ENCODE measurements around the gene WDFY1. TPM values are rescaled to one million over a fixed set of nuclear protein-coding genes. Genes with fewer than 3 reads are reported as not detected.

Gene WDFY1
- total RNA-seq, 2 donors from 2014 or later: 50.0 to 63.5 TPM

- Histone ChIP-seq H3K27me3 (no peaks in the 10 kb centered on the region), H3K36me3 (no peaks in the 10 kb centered on the region), H3K4me1 (no peaks in the 10 kb centered on the region), H3K9ac (ENCODE audit: low read depth in 2 of 2, low read length in 2 of 2) (no peak overlapping the region), H3K4me3 (no peak overlapping the region), H3K27ac (no peak overlapping the region), H3K9me3 (no peaks in the 10 kb centered on the region)
- DNase-seq: no peak
- TF ChIP-seq CTCF (IDR thresholded peaks at IDR 0.05): no peak
- intact Hi-C loops (cut with DNase I): no loop called here
Observed at GRCh38 chr2:223920109-223920508, 25.0 kb downstream of the WDFY1 start.

GRCh38 chr2:223918671-223919134 lies 26.4 kb downstream of the WDFY1 start:
- intact Hi-C loops (cut with DNase I): no loop called here

GRCh38 chr2:223916181-223916920 lies 28.8 kb downstream of the WDFY1 start:
- H3K36me3 ChIP-seq: no peaks in the 10 kb centered on the region
- H3K27ac ChIP-seq: no peak overlapping the region
- no peaks in the 10 kb centered on the region for H3K9me3 ChIP-seq

More at GRCh38 chr2:223918671-223919134, 26.4 kb downstream of the WDFY1 start:
- Histone ChIP-seq H3K4me3 (no peak overlapping the region), H3K27me3 (no peaks in the 10 kb centered on the region), H3K9me3 (no peaks in the 10 kb centered on the region), H3K27ac (no peak overlapping the region), H3K4me1 (no peaks in the 10 kb centered on the region), H3K36me3 (no peaks in the 10 kb centered on the region), H3K9ac (ENCODE audit: low read depth in 2 of 2, low read length in 2 of 2) (no peak overlapping the region)
- no peak for DNase-seq
- no peak for TF ChIP-seq CTCF (IDR thresholded peaks at IDR 0.05)

GRCh38 chr2:223915071-223915470 lies 30.1 kb downstream of the WDFY1 start:
- no peak for DNase-seq
- intact Hi-C loops (cut with DNase I): no loop called here
- no peak overlapping the region for H3K9ac ChIP-seq (ENCODE audit: low read depth in 2 of 2, low read length in 2 of 2)
- TF ChIP-seq CTCF (IDR thresholded peaks at IDR 0.05): no peak
- no peaks in the 10 kb centered on the region for H3K4me1 ChIP-seq
- H3K27me3 ChIP-seq: no peaks in the 10 kb centered on the region
- H3K9me3 ChIP-seq: no peaks in the 10 kb centered on the region
- no peaks in the 10 kb centered on the region for H3K36me3 ChIP-seq
- H3K4me3 ChIP-seq: no peak overlapping the region
- H3K27ac ChIP-seq: no peak overlapping the region

More at GRCh38 chr2:223916181-223916920, 28.8 kb downstream of the WDFY1 start:
- Histone ChIP-seq H3K27me3 (no peaks in the 10 kb centered on the region), H3K4me1 (no peaks in the 10 kb centered on the region), H3K9ac (ENCODE audit: low read depth in 2 of 2, low read length in 2 of 2) (no peak overlapping the region), H3K4me3 (no peak overlapping the region)
- intact Hi-C loops (cut with DNase I): no loop called here
- no peak for DNase-seq
- TF ChIP-seq CTCF (IDR thresholded peaks at IDR 0.05): no peak

GRCh38 chr2:223914324-223914723 lies 30.8 kb downstream of the WDFY1 start:
- no peak overlapping the region for H3K27ac ChIP-seq
- no peak for DNase-seq
- no peaks in the 10 kb centered on the region for H3K36me3 ChIP-seq
- no peaks in the 10 kb centered on the region for H3K4me1 ChIP-seq
- H3K4me3 ChIP-seq: no peak overlapping the region
- H3K9ac ChIP-seq (ENCODE audit: low read depth in 2 of 2, low read length in 2 of 2): no peak overlapping the region
- no peaks in the 10 kb centered on the region for H3K9me3 ChIP-seq
- intact Hi-C loops (cut with DNase I): no loop called here
- no peak for TF ChIP-seq CTCF (IDR thresholded peaks at IDR 0.05)
- no peaks in the 10 kb centered on the region for H3K27me3 ChIP-seq
